Uterus (tissue), 2 donors: Measurements from ENCODE around the gene ADGRG6.

ENCODE experiments used
- CTCF ChIP-seq, 4 experiments: fragments of 200-600 bp in 2 of 4; fragments of 450-650 bp in 2 of 4; sonication (generic) in 2 of 4; IDR thresholded peaks; one replicate each; pipeline ENCODE4 v1.5.1; 2016 to 2019; ENCODE audit warnings: antibody characterized with exemption in 4 of 4, mild to moderate bottlenecking in 2 of 4, moderate library complexity in 1 of 4
- POLR2A ChIP-seq, 2 donors: fragments of 450-650 bp; IDR thresholded peaks; one replicate each; pipeline ENCODE4 v1.6.1; 2016; ENCODE audit warnings: antibody characterized with exemption in 2 of 2, mild to moderate bottlenecking in 1 of 2, moderate library complexity in 1 of 2

- TF ChIP-seq CTCF (IDR thresholded peaks at IDR 0.05) = no peak
- TF ChIP-seq POLR2A (IDR thresholded peaks at IDR 0.05) = no peak
Observed at GRCh38 chr6:142286088-142286409, 15.8 kb upstream of the ADGRG6 start.
